HepG2 (cell line): Measurements from ENCODE around the gene GRHPR. TPM values are rescaled to one million over a fixed set of nuclear protein-coding genes. Genes with fewer than 3 reads are reported as not detected.
"Not testable (repeated sequence)": the region's sequence is repeated elsewhere in the genome, so short reads cannot be mapped to it uniquely, and the experiment has no call there.

Experiments
- ATAC-seq: fragments of 200-7000 bp; cut with Tn5 transposase; 3 replicates; pipeline ENCODE4 v1.9.1; 2020; ENCODE audit warnings: mild to moderate bottlenecking, moderate library complexity
- BruUV-seq: library from RNA; stranded (reverse); fragments of 400-500 nt; replicated peaks from 2 replicates; lab custom pipeline; 2021; lab: Mats Ljungman, UMichigan
- CTCF ChIA-PET: fragments of 300-600 bp; formaldehyde crosslinking; extraction: SDS; loops from one replicate; lab custom pipeline; 2021; ENCODE audit warnings: low total read pairs, inconsistent platforms, low intra/inter-chr PET ratio; lab: Yijun Ruan, JAX
- POLR2A ChIA-PET: fragments of 350-600 bp; sonication (Branson Sonifier 250); formaldehyde crosslinking; loops from one replicate; lab custom pipeline; 2020; ENCODE audit warnings: antibody characterized with exemption, inconsistent platforms; lab: Yijun Ruan, JAX
- DNase-seq: peaks from one replicate; pipeline ENCODE4 v3.0.0-alpha.2; 2015; ENCODE audit warnings: low spot score
- FAIRE-seq: peaks from 3 replicates; lab custom pipeline; 2011; peaks lifted over from hg19 to GRCh38; lab: Jason Lieb, UNC
- H2AFZ ChIP-seq: one replicate; pipeline ENCODE4 v1.6.1; 2011; ENCODE audit warnings: low read length, inconsistent platforms
- H3K27ac ChIP-seq: fragments of 300-600 bp; 3 replicates; pipeline ENCODE4 v1.8.0; 2011; ENCODE audit warnings: mixed run types, mild to moderate bottlenecking, mixed read lengths, low read length, inconsistent platforms; ENCODE audit not compliant: insufficient read depth; ENCODE audit errors: extremely low read length
- H3K27me3 ChIP-seq, 2 experiments: fragments of 200-600 bp in 1 of 2; 2 replicates in 1 of 2; 3 replicates in 1 of 2; pipeline versions ENCODE4 v1.6.0 to v1.8.0; 2011; ENCODE audit warnings: low read length in 2 of 2, mild to moderate bottlenecking in 2 of 2, moderate library complexity in 2 of 2, inconsistent platforms in 1 of 2; ENCODE audit not compliant: insufficient read depth in 2 of 2, control insufficient read depth in 1 of 2
- H3K36me3 ChIP-seq, 2 experiments: fragments of 200-600 bp in 1 of 2; replicated peaks in 1 of 2; 2 replicates in 1 of 2; 3 replicates in 1 of 2; pipeline versions ENCODE4 v1.5.1 to v1.8.0; 2011; ENCODE audit warnings: low read length in 2 of 2, inconsistent platforms in 1 of 2; ENCODE audit not compliant: insufficient read depth in 2 of 2, control insufficient read depth in 1 of 2
- H3K4me1 ChIP-seq: 2 replicates; pipeline ENCODE4 v1.5.1; 2012; ENCODE audit warnings: low read length, inconsistent platforms; ENCODE audit not compliant: insufficient read depth
- H3K4me2 ChIP-seq: 2 replicates; pipeline ENCODE4 v1.6.0; 2011; ENCODE audit warnings: low read depth, low read length, inconsistent platforms
- H3K4me3 ChIP-seq, 3 experiments: fragments of 200-600 bp in 1 of 3; sonication (generic), shearing (Covaris generic) in 1 of 3; replicated peaks in 1 of 3; 2 replicates each; pipeline ENCODE4 v1.5.1; 2011 to 2016; ENCODE audit warnings: low read length in 3 of 3, inconsistent platforms in 2 of 3, low read depth in 2 of 3, mild to moderate bottlenecking in 2 of 3, control low read depth in 1 of 3, mixed read lengths in 1 of 3; ENCODE audit not compliant: insufficient read depth in 1 of 3
- H3K79me2 ChIP-seq: one replicate; pipeline ENCODE4 v1.6.1; 2011; ENCODE audit warnings: low read length, inconsistent platforms; ENCODE audit not compliant: insufficient read depth
- H3K9ac ChIP-seq: 2 replicates; pipeline ENCODE4 v1.6.0; 2011; ENCODE audit warnings: mild to moderate bottlenecking, low read depth, low read length, inconsistent platforms; ENCODE audit not compliant: insufficient read depth
- H3K9me3 ChIP-seq: 2 replicates; pipeline ENCODE4 v1.5.1; 2012; ENCODE audit warnings: mild to moderate bottlenecking, low read length
- H4K20me1 ChIP-seq: 2 replicates; pipeline ENCODE4 v1.6.0; 2011; ENCODE audit warnings: inconsistent platforms, mild to moderate bottlenecking, low read length, moderate library complexity; ENCODE audit not compliant: insufficient read depth
- HNF4A ChIP-seq: sonication (generic); formaldehyde crosslinking; IDR thresholded peaks from 2 replicates; pipeline ENCODE4 v1.4.0; 2020; ENCODE audit warnings: missing genetic modification reagents
- KAT2B ChIP-seq: fragments of 150-350 bp; IDR thresholded peaks from 2 replicates; pipeline ENCODE4 v1.6.1; 2014; ENCODE audit warnings: low read depth, low read length, borderline replicate concordance
- MAFF ChIP-seq: IDR thresholded peaks from 2 replicates; pipeline ENCODE4 v1.6.1; 2011; ENCODE audit warnings: low read depth, low read length, improper control_type of control experiment
- MAFK ChIP-seq, 2 experiments: IDR thresholded peaks in 1 of 2; conservative IDR thresholded peaks in 1 of 2; 2 replicates each; pipeline ENCODE4 v1.6.1; 2011; ENCODE audit warnings: improper control_type of control experiment in 2 of 2, low read length in 2 of 2
- WGBS: methylation state at CpG from one replicate; pipeline ENCODE4 v1.1.6; 2017; ENCODE audit warnings: low lambda C conversion rate; 5-methylcytosine and 5-hydroxymethylcytosine counted together
- in situ Hi-C: cut with HindIII; loops from 2 replicates; pipeline ENCODE4 v1.10.0; 2017; ENCODE audit warnings: low pct_unique_long_range_greater_than_20kb; ENCODE audit not compliant: extremely low pct_ligation_motif_present
- intact Hi-C: fragments of 100-400 bp; cut with micrococcal nuclease; formaldehyde crosslinking; loops from one replicate; pipeline ENCODE4 v1.10.0; 2022; ENCODE audit not compliant: unreplicated experiment
- polyA plus RNA-seq, 8 experiments: library from polyadenylated mRNA; depleted of rRNA in 3 of 8; stranded (reverse) in 7 of 8; unstranded in 1 of 8; fragments of >200 nt; fragmentation: Illumina TruSeq in 4 of 8; extraction: Trizol in 4 of 8; gene quantifications; 2 replicates each; pipeline versions ENCODE4 v1.2.1 to v1.2.3, GENCODE V29; 2011 to 2016; ENCODE audit warnings: low read depth in 4 of 8, missing spikeins in 1 of 8, mixed read lengths in 1 of 8; ENCODE audit not compliant: insufficient read depth in 1 of 8
- total RNA-seq, 5 experiments: library from RNA; depleted of rRNA; stranded (reverse); fragments of >200 nt; fragmentation: Illumina TruSeq; extraction: Trizol; gene quantifications; 2 replicates each; pipeline ENCODE4 v1.2.3, GENCODE V29; 2016; ENCODE audit warnings: low read depth in 1 of 5

The GRHPR gene
- total and polyA plus RNA-seq, 2 of the 13 experiments (the other 11 are each of a cell fraction or from before 2014, with no cell fraction given) = 113 to 115 TPM

DNA sequence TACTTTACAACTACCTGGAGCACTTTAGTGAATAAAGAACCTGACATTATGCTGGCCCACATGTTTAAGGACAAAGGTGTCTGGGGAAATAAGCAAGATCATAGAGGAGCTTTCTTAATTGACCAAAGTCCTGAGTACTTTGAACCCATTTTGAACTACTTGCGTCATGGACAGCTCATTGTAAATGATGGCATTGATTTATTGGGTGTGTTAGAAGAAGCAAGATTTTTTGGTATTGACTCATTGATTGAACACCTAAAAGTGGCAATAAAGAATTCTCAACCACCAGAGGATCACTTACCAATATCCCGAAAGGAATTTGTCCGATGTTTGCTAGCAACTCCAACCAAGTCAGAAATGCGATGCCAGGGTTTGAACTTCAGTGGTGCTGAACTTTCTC, 54.9 kb downstream of the GRHPR start:
- ATAC-seq, H3K79me2 ChIP-seq, POLR2A ChIA-PET, H3K4me2 ChIP-seq, H2AFZ ChIP-seq, H3K27ac ChIP-seq, CTCF ChIA-PET, intact Hi-C loops, H3K36me3 ChIP-seq, H3K27me3 ChIP-seq, H3K4me3 ChIP-seq, DNase-seq, H3K9me3 ChIP-seq, H4K20me1 ChIP-seq, H3K9ac ChIP-seq, FAIRE-seq, BruUV-seq: not testable (repeated sequence)
- peak; percentile 23; the same call in 1 of the 2 replicates for TF ChIP-seq HNF4A (CRISPR knock-in tag)
- TF ChIP-seq KAT2B = peak; percentile 67; the same call in 1 of the 2 replicates
- peaks cover 29% of the 10 kb centered on the region for H3K4me1 ChIP-seq
- in situ Hi-C loops = loop anchor here (25.0 kb wide), 3 partner anchors 260 to 885 kb away; partner anchors contain the start of gene SLC25A51
- WGBS = 3% methylated on average over 4 of the region's 4 CpGs

- H3K9me3 ChIP-seq, H3K4me3 ChIP-seq, H3K9ac ChIP-seq, H3K36me3 ChIP-seq, H3K4me2 ChIP-seq, POLR2A ChIA-PET, intact Hi-C loops, H3K79me2 ChIP-seq, ATAC-seq, H2AFZ ChIP-seq, BruUV-seq, CTCF ChIA-PET, DNase-seq, H3K27ac ChIP-seq, H4K20me1 ChIP-seq, FAIRE-seq, H3K27me3 ChIP-seq: not testable (repeated sequence)
- in situ Hi-C loops = loop anchor here (25.0 kb wide), 3 partner anchors 259 to 884 kb away; partner anchors contain the start of gene SLC25A51
- 45% methylated on average over 5 of the region's 5 CpGs for WGBS
- TF ChIP-seq MAFK (conservative IDR thresholded peaks at IDR 0.05 in 1 of 2, IDR thresholded peaks at IDR 0.05 in 1 of 2; ENCODE audit: low read length in 2 of 2) (peak; percentile 93 to 96), MAFF (peak; percentile 94)
- H3K4me1 ChIP-seq = peaks cover 22% of the 10 kb centered on the region
Observed at GRCh38 chr9:37477987-37478619, 55.6 kb downstream of the GRHPR start.
